ENCODE results near the gene GPR68. TPM values are rescaled to one million over a fixed set of nuclear protein-coding genes. Genes with fewer than 3 reads are reported as not detected.

GPR68 gene
- total RNA-seq, 4 donors from 2014 or later, result 0.13 to 0.73 (median 0.42) TPM; not detected in 1

- Histone ChIP-seq H3K4me3 (replicated peaks in 1 of 3) (no peak overlapping the region), H3K27ac (no peak overlapping the region), H3K9me3 (no peaks in the 10 kb centered on the region), H3K36me3 (no peaks in the 10 kb centered on the region), H3K4me1 (peaks cover 0 to 5% of the 10 kb centered on the region in 2 donors), H3K27me3 (no peaks in the 10 kb centered on the region)
- intact Hi-C loops (cut with DNase I), result no loop called here
- peak; percentile 51 to 61 for DNase-seq
- TF ChIP-seq, protein P1, sequence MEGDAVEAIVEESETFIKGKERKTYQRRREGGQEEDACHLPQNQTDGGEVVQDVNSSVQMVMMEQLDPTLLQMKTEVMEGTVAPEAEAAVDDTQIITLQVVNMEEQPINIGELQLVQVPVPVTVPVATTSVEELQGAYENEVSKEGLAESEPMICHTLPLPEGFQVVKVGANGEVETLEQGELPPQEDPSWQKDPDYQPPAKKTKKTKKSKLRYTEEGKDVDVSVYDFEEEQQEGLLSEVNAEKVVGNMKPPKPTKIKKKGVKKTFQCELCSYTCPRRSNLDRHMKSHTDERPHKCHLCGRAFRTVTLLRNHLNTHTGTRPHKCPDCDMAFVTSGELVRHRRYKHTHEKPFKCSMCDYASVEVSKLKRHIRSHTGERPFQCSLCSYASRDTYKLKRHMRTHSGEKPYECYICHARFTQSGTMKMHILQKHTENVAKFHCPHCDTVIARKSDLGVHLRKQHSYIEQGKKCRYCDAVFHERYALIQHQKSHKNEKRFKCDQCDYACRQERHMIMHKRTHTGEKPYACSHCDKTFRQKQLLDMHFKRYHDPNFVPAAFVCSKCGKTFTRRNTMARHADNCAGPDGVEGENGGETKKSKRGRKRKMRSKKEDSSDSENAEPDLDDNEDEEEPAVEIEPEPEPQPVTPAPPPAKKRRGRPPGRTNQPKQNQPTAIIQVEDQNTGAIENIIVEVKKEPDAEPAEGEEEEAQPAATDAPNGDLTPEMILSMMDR (IDR thresholded peaks at IDR 0.05), result no peak
- TF ChIP-seq POLR2A (IDR thresholded peaks at IDR 0.05), result no peak
- WGBS, 2 donors, result 60 to 80% methylated on average over 7 to 10 of the region's 10 CpGs
These were observed 46.5 kb upstream of the GPR68 start for GRCh38 chr14:91290986-91291385.

- no peaks in the 10 kb centered on the region for H3K9me3 ChIP-seq
- DNase-seq, result no peak
- H3K4me1 ChIP-seq, result peaks cover 0 to 5% of the 10 kb centered on the region in 2 donors
- intact Hi-C loops (cut with DNase I), result loop anchor here (5.0 kb wide), 2 partner anchors 112 to 382 kb away; no protein-coding TSS in a partner anchor
- no peak overlapping the region for H3K4me3 ChIP-seq (replicated peaks in 1 of 3)
- 97 to 99% methylated on average over 4 of the region's 4 CpGs for WGBS, 2 donors
- TF ChIP-seq, protein P1 (IDR thresholded peaks at IDR 0.05), result no peak
- TF ChIP-seq POLR2A (IDR thresholded peaks at IDR 0.05), result no peak
- H3K27me3 ChIP-seq, result no peaks in the 10 kb centered on the region
- H3K36me3 ChIP-seq, result no peaks in the 10 kb centered on the region
- no peak overlapping the region for H3K27ac ChIP-seq
These were observed 45.0 kb upstream of the GPR68 start for GRCh38 chr14:91289464-91289863.

DNA sequence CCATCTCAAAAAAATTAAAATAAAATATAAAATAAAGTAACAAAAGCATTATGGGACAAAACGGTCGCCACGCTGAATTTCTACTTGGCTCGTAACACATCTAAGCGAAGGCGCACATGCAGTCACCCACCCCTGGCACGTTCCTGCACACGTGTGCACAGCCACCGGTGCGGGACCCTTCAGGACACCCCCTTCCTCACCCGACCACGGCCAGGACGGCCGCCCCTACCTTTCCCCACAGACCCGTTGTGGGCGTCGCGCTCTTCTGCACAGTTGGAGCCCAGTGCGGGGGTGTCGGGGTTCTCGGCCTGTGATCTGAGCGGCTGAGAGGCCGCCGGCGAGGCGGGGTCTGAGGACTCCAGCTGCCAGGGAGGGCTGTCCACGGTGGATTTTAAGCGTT lies 44.4 kb upstream of the GPR68 start:
- H3K27ac ChIP-seq, result no peak overlapping the region
- H3K9me3 ChIP-seq, result no peaks in the 10 kb centered on the region
- H3K4me1 ChIP-seq, result peaks cover 0 to 8% of the 10 kb centered on the region in 2 donors
- DNase-seq, result no peak
- no peak for TF ChIP-seq POLR2A (IDR thresholded peaks at IDR 0.05)
- TF ChIP-seq, protein P1 (IDR thresholded peaks at IDR 0.05), result no peak
- H3K27me3 ChIP-seq, result no peaks in the 10 kb centered on the region
- no peak overlapping the region for H3K4me3 ChIP-seq (replicated peaks in 1 of 3)
- intact Hi-C loops (cut with DNase I), result loop anchor here (5.0 kb wide), 2 partner anchors 112 to 382 kb away; no protein-coding TSS in a partner anchor
- WGBS, 2 donors, result 90 to 92% methylated on average over 28 of the region's 28 CpGs
- no peaks in the 10 kb centered on the region for H3K36me3 ChIP-seq

- DNase-seq, result peak; percentile 75 to 83
- Histone ChIP-seq H3K27me3 (no peaks in the 10 kb centered on the region), H3K36me3 (no peaks in the 10 kb centered on the region), H3K4me1 (peaks cover 0 to 8% of the 10 kb centered on the region in 2 donors), H3K27ac (no peak overlapping the region), H3K9me3 (no peaks in the 10 kb centered on the region), H3K4me3 (replicated peaks in 1 of 3) (no peak overlapping the region)
- 22 to 25% methylated on average over 7 of the region's 7 CpGs for WGBS, 2 donors
- intact Hi-C loops (cut with DNase I), result loop anchor here (5.0 kb wide), 2 partner anchors 109 to 379 kb away; no protein-coding TSS in a partner anchor
- TF ChIP-seq POLR2A (IDR thresholded peaks at IDR 0.05), result no peak
- TF ChIP-seq, protein P1 (IDR thresholded peaks at IDR 0.05), result peak; percentile 59 to 95 (median 84)
These were observed 42.0 kb upstream of the GPR68 start for GRCh38 chr14:91286530-91286937.

DNA sequence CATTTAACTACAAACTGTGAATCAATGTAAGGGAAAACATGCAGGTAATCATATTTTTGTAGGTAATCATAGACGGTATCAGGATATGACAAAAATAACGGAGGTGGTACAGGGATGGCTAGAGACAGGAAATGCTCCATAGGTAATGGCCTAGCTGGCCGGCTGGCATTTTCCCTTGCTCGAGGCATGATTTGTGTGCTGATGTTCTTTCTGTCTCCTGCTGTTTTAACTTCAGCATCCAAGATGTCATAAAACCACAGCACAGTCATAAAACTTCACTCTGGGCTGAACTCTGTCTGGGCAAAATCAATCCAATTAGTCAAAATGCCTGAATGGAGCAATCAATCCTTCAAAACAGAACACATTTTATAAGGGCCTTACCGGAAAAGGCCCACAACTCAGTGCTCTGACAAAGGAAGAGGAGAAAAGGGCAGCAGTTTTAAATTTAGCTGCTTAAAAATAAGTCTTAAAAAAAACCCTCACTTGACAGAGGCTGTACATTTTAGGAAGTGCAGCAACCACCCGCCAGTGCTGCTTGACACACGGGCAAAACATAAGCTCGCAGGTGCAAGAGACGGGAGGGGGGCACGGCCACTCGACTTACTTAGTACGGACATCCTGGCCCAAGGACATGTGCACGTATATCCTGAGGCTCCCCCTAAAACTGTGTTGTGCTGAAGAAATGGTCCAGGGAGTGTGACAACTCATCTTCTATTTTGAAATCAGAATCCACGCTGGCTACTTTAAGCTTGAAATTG lies 40.5 kb upstream of the GPR68 start:
- H3K9me3 ChIP-seq, result no peaks in the 10 kb centered on the region
- DNase-seq, result no peak
- TF ChIP-seq POLR2A (IDR thresholded peaks at IDR 0.05), result no peak
- TF ChIP-seq, protein P1 (IDR thresholded peaks at IDR 0.05), result no peak
- intact Hi-C loops (cut with DNase I), result loop anchor here (5.0 kb wide), 2 partner anchors 108 to 378 kb away; no protein-coding TSS in a partner anchor
- no peaks in the 10 kb centered on the region for H3K36me3 ChIP-seq
- no peak overlapping the region for H3K4me3 ChIP-seq (replicated peaks in 1 of 3)
- 89 to 95% methylated on average over 14 of the region's 14 CpGs for WGBS, 2 donors
- no peak overlapping the region for H3K27ac ChIP-seq
- peaks cover 0 to 3% of the 10 kb centered on the region in 2 donors for H3K4me1 ChIP-seq
- H3K27me3 ChIP-seq, result no peaks in the 10 kb centered on the region
